ENCODE data around the gene MYOM3. TPM values are rescaled to one million over a fixed set of nuclear protein-coding genes. Genes with fewer than 3 reads are reported as not detected.

MYOM3 gene
- total and polyA plus RNA-seq, 2 of the 4 experiments (the other 2 are of a cell fraction): 0.03 TPM; not detected in 1

GRCh38 chr1:24142546-24143534 lies 30.9 kb upstream of the MYOM3 start, which contains the start of gene IL22RA1:
IL22RA1 (minus strand) TSS chr1:24143140; CDS start chr1:24143082, 58 bp downstream.
- Histone ChIP-seq H3K14ac (replicated peaks; ENCODE audit: low read depth, low read length) (no peak within 1 kb of the TSS), H4K20me1 (ENCODE audit: insufficient read depth, low read length) (no peaks in the 10 kb centered on the region), H3K79me1 (ENCODE audit: low read depth in 1 of 2, low read length in 2 of 2) (no peaks in the 10 kb centered on the region), H3K4me2 (ENCODE audit: low read depth, low read length) (peak within 1 kb of the TSS; percentile 83), H3K23ac (ENCODE audit: low read depth, low read length) (no peak within 1 kb of the TSS), H2BK15ac (ENCODE audit: low read depth, low read length) (no peak within 1 kb of the TSS), H2BK5ac (ENCODE audit: low read depth, low read length, poor library complexity, severe bottlenecking) (no peak within 1 kb of the TSS), H4K8ac (ENCODE audit: low read depth in 2 of 2, low read length in 2 of 2) (no peak within 1 kb of the TSS), H2BK20ac (ENCODE audit: low read depth, low read length) (no peak within 1 kb of the TSS), H3K36me3 (ENCODE audit: control insufficient read depth, insufficient read depth, low read length) (no peaks in the 10 kb centered on the region), H4K5ac (ENCODE audit: low read depth, low read length) (no peak within 1 kb of the TSS), H2AFZ (replicated peaks; ENCODE audit: low read length, poor library complexity) (peak within 1 kb of the TSS; percentile 60), H2AK9ac (replicated peaks; ENCODE audit: low read depth, low read length, poor library complexity) (no peak within 1 kb of the TSS), H3K9me1 (ENCODE audit: insufficient read depth, low read length) (no peaks in the 10 kb centered on the region), H3K9ac (ENCODE audit: low read depth, low read length) (no peak within 1 kb of the TSS), H3K9me3 (ENCODE audit: control insufficient read depth, insufficient read depth, low read length) (peaks cover 2% of the 10 kb centered on the region; the same call in 1 of the 2 replicates), H3K27ac (ENCODE audit: insufficient read depth, low read length) (no peak within 1 kb of the TSS), H2BK120ac (ENCODE audit: low read depth, low read length) (no peak within 1 kb of the TSS), H3K56ac (ENCODE audit: extremely low read depth, insufficient read depth, low read length) (no peak within 1 kb of the TSS), H3K18ac (ENCODE audit: low read depth, low read length) (no peak within 1 kb of the TSS), H3K4me3 (ENCODE audit: insufficient read depth, low read depth, low read length) (peak within 1 kb of the TSS; percentile 36), H3K27me3 (ENCODE audit: control insufficient read depth, insufficient read depth, low read length) (peaks cover 51% of the 10 kb centered on the region), H2AK5ac (ENCODE audit: low read depth, low read length) (no peak within 1 kb of the TSS), H3K4ac (ENCODE audit: low read depth, low read length) (no peak within 1 kb of the TSS), H3K4me1 (ENCODE audit: control insufficient read depth, insufficient read depth, low read length) (no peaks in the 10 kb centered on the region), H4K91ac (ENCODE audit: insufficient read depth, low read depth, low read length) (no peak within 1 kb of the TSS)
- intact Hi-C loops (cut with micrococcal nuclease) (no loop called here), dilution Hi-C loops (cut with HindIII; ENCODE audit: low sequenced_read_pairs, unreplicated experiment) (no loop called here), in situ Hi-C loops (cut with MboI; ENCODE audit: low sequenced_read_pairs) (no loop called here)
- ChIA-PET CTCF (interaction anchor here (0.6 kb wide), 1 partner anchor 59 kb away, joined by 3 read pairs; no protein-coding TSS in a partner anchor), POLR2A (ENCODE audit: unreplicated experiment) (no interaction called here)
- ATAC-seq (ENCODE audit: low read depth): peak; percentile 85
- 39% methylated on average over 6 of the region's 22 CpGs; no CpG with 5 or more reads in 1 of the 2 experiments for WGBS, 2 experiments (ENCODE audit: extremely low coverage in 2 of 2, insufficient read length in 1 of 2)
- TF ChIP-seq NFE2L2 (IDR thresholded peaks at IDR 0.05; ENCODE audit: low read depth, low read length) (no peak), CHD1 (IDR thresholded peaks at IDR 0.05; ENCODE audit: low read depth, low read length) (no peak), SMC3 (IDR thresholded peaks at IDR 0.05; ENCODE audit: low read depth, low read length) (no peak), MXI1 (IDR thresholded peaks at IDR 0.05; ENCODE audit: borderline replicate concordance, low read depth, low read length) (no peak), BHLHE40 (IDR thresholded peaks at IDR 0.05; ENCODE audit: low read depth, low read length) (no peak), RFX5 (IDR thresholded peaks at IDR 0.05; ENCODE audit: low read depth, low read length) (no peak), ELK1 (IDR thresholded peaks at IDR 0.05; ENCODE audit: borderline replicate concordance, low read depth, low read length) (no peak), RAD21 (IDR thresholded peaks at IDR 0.05; ENCODE audit: low read length) (no peak), MAZ (IDR thresholded peaks at IDR 0.05; ENCODE audit: borderline replicate concordance, low read depth, low read length) (no peak), RCOR1 (IDR thresholded peaks at IDR 0.05; ENCODE audit: insufficient replicate concordance, low read length) (no peak), MAFK (IDR thresholded peaks at IDR 0.05; ENCODE audit: low read depth, low read length) (no peak), USF2 (IDR thresholded peaks at IDR 0.05; ENCODE audit: low read depth, low read length) (no peak)
- no TSS peak for BruUV-seq (replicated peaks)
- DNase-seq: peak; percentile 19
